ELF-1 (cell line): ENCODE measurements around the gene ZNF507.

Source experiments
- DNase-seq: peaks from one replicate; pipeline ENCODE4 v3.0.0-alpha.2; 2016; ENCODE audit warnings: low read depth, low spot score

Gene ZNF507

DNA sequence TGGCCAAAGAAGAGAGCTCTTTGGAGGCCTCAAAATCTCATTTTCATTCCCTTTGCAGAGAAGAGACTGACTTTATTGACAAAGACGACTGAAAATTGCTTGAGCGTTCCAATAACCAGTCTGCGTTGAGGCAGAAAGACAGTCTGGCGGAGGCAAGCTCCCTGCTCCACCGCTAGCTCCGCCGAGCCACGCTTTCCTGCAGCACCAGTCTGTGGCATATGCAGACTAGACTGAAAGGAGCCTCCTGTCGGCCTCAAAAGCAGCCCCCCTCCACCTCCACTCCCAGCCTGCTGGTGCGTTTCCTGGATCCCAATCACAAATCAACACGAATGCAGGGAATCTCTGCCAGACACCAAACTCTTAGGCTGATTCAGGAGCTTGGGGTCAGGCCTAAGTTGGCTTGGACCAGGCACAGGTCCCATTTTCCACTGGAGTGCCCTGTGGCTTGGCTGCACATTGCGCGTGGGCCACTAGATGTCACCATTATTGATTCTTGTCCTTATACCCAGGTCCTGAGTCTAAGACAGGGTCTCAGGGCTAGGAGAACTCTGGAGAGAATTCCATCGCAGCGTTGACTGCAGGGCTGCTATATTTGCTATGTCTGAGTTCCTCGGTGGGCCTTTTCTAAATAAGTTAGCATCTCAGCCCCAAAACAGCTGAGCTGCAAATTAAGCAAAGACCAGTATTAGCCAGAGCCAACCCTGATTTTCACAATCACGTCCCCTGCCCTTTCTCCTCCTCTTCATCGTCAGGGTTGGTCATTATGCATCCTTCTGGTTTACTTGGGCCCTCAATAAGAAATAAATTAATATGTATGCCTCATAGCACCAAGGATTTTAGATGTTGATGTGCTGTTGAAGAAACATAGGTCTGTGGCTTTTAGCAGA lies 5.2 kb upstream of the ZNF507 start:
- DNase-seq, result peak; percentile 67

DNA sequence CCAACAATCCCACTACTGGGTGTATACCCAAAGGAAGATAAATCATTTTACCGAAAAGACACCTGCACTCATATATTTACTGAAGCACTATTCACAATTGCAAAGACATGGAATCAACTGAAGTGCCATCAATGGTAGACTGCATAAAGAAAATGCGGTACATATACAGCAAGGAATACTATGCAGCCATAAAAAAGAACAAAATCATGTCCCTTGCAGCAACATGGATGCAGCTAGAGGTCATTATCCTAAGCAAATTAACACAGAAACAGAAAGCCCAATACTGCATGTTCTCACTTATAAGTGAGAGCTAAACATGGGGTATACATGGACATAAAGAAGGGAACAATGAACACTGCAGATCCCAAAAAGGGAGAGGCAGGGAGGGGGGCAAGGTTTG lies 2.7 kb upstream of the ZNF507 start:
- DNase-seq, result no peak

DNA sequence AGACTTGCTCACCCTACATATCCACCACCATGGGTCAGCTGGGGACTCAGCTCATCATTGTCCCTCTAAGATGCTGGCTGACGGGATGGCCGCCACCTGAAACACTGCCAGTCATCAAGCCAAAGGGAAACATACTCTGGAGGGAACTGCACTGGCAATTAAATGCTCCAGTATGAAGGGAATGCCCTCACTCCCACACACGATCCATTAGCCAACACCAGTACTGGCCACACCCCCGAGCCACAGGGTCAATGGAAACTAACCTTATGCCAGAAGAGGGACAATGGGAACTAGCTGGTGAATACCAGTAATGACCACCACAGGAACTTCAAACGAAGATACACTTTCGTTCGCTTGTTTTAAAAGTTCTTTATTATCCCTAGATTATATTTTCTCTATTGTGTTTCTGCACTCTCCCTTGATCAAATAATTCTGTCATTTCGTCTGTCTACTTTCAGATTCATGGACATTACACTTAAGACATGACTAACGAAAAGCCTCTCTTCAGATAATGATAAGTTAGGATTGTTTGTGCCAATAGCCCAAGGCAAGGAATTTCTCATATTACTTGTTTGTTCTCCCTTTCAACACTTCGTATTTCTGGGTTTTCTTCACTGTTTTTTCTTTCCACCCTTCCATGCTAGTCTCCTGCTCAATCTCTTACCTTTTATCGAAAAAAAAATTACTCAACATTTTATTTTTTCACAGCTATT lies 1.7 kb upstream of the ZNF507 start:
- peak; percentile 14 for DNase-seq

DNA sequence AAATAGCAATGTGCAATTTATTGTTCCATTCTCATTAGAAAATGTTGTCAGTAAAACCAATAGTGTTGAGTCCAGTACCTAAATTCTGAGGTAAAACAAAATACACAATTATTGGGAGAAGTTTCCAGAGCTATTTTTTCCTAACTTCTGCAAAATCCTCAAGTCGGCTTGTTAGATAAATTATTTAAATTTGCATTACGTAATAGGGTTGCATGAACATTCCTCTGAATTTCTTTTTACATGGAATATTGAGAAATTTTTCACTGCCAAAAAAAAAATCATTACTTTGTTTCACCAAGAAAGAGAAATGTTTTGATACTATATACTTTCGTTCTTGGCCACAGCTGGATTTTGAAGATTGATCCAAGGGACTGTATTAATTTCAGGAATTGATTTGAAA lies 1.5 kb downstream of the ZNF507 start:
- no peak for DNase-seq

DNA sequence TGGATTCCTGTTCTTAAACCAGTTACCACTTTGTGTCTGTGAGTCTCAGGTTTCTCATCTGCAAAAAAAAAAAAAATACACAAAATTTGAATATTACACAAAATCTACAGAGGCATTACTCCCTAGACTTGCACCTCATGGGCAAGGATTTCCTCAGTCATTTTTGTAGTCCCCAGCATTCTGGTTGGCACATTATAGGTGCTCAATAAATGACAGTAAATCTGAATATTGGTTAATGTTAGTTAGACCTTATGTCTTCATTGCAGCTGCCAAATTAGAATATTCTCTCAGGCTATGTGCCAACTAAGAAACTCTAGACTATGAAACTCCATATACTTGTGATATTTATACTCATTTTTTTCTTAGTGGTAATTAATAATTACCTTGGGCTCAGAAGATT lies 2.2 kb downstream of the ZNF507 start:
- DNase-seq, result no peak

DNA sequence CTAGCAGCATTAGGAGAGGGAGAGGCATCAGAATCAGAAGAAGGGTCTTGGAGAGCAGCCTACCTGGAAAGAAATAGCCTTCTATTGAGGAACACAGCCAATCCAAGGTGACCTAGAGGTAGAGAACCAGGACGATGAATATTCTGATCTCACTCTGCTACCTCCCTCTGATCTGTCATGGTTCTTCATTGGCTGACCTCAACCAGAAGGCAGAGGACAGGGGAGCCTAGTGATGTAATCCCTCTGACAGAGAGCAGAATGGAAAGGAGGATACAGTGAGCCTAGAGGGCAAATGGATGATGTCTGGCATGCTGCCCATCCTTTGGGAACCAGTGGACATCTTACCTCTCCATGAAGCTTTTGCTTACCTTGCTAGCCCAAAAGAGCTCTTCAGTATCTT lies 3.6 kb downstream of the ZNF507 start:
- DNase-seq, result no peak

DNA sequence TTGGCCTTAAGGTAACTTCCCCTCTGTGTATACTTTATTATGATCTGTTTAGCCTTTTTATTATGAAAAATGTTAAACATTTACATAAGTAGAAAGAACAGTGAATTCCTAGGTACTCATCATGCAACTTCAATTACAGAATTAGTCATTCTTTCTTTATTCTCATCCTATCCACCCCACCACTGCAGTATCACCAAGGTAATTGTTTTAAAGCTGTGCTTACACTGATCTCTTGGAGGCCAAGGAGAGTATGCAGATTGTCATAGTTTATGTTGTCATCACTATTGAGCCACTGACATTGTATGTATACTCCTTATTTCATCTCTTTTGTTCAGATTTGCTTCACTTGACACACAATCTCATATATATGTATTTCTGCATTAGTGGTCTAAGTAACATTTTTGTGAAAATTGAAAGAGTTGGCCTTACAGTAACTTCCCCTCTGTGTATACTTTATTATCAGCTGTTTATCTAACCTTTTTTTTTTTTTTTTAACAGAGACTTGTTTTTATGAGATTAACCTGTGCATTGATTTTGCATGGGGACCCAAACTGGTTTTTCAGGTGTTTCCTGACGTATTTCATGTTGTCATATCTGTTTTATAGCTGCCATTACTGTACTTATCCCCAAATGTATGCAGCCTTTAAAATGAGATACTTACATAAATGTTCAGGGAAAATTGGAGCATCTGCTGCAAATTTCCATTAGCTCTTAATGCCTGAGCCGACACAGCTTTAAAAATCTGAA lies 4.5 kb downstream of the ZNF507 start:
- no peak for DNase-seq

DNA sequence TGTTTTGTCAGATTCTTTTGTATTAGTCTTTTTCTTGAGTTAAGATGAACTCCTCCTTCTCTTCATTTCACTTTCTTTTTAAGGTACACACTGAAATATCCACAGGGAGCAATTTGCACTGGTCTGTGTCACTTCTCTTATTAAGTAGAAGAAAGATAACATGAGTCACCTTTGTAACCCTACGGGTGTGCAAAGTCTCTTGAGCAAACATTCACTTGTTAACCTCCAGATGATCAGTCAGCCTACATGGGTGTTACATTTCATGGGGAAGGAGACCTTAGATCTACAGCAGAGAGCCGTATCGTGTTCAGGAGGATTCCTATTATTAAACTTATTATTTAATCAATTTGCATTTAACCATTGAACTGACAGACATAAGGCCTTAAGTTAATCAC lies 5.1 kb downstream of the ZNF507 start:
- DNase-seq, result no peak

DNA sequence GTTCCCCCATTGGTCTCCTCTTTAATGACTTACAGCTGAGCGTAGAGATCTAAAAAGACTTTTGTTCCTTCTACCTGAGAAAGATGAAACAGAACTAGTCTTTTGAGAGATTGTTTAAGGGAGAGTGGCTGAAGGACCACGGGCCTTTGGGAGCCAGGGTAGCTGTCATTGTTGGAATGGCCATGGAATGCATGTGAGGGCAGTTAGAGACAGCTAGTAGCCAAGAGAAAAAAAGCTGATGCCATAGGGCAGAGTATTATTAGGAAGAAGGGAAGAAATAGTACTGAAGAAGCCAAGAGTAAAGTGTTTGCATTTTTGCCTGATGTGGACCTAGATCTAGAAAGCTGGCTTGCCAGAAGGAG lies 5.6 kb downstream of the ZNF507 start:
- DNase-seq, result no peak

DNA sequence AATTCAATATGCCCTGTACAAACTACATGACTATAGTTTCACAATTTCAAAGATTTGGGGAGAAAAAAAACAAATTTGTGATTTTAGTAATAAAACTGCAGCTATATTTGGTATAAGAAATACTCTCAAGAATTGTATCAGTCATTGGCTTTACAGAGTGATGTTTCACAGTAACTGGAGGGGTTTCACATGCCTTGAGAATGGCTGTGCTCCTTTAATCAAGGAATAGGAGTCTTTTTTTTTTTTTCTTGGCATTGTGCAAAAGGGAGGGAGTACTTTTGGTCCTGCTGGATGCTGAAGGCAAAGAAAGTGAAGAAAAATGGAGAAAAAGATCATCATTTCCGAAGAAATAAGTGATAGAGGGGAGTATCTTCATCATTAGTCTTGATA lies 6.8 kb downstream of the ZNF507 start:
- DNase-seq, result no peak

DNA sequence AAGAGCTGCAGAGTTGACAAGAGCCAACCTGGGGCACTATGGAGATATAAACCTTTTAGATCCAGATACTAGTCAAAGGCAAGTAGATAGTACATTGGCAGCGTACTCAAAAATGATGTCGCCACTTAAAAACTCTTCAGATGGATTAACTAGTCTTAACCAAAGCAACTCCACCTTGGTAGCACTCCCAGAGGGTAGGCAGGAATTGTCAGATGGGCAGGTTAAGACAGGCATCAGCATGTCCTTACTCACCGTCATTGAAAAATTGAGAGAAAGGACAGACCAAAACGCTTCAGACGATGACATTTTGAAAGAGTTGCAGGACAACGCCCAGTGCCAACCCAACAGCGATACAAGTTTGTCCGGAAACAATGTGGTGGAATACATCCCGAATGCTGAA lies 8.9 kb downstream of the ZNF507 start:
- DNase-seq, result no peak

DNA sequence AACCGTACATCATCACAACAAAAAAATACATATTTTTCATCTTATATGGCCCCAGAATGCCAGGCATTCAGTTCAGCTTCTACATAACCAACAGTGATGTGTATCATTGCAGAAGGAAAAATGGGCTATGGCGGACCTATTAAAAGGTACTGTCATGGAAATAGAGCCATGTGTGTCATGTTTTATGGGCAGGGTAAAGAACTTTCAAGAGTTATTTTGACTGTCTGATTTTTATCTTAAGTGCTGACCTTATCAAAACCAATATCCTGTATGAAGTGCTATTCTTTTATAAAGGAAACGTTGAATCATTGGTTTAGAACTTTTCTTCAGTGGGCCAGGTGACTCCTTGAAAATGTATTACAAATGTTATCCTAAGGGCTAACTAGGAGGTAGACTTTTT lies 9.9 kb downstream of the ZNF507 start:
- DNase-seq, result no peak

DNA sequence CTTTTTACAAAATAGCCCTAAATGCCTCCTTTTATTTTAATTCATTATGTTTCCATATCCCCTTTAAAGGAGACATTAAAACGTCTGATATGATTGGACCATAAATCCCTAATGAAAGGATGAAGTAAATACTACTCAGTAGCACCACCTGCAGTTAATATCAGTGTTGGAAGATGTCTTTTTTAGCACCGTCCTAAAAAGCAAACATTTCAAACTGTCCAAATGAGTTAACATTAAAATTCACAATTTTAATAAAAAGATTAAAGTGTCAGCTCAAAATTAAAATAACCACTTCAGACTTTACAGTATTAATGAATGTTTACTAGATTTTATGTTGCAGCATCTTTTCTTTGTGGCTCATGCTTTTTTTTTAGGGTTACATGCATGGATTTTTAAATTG lies 12.3 kb downstream of the ZNF507 start:
- DNase-seq, result no peak

DNA sequence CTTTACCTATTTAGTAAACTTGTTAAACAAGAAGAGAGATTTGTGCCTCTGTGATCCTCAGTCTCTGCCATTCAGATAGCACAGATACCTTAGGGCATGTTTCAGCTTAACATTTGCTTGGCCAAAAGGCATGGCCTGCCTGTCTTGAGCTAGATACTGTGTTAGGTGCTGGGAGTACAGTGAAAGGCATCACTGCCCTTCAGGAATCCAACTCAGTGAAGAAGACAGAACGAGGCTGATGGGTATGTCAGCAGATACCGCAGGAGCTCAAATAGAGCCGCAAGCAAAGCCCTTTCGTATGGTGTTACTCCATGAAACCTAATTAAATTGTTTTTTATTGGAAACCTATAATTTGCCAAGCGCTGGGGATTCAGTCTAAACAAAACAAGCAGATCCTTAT lies 12.9 kb downstream of the ZNF507 start:
- DNase-seq, result no peak

DNA sequence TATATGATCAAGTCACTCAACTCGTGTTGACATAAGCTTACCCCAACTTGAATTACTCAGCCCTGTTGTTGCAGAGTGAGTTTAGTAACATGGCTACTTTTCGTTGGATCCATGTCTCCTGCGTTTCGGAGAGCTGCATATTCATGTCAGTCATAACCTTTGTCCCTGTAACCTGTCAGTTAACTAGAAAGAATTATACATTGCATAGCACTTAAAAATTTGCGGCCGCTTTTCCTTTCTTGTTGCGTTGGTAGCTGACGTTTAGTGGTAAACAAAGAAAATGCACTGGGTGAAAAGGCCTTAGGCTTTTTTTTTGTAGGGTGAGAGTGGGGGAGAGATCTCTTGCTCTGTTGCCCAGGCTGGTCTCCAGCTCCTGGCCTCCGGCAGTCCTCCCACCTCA lies 14.2 kb downstream of the ZNF507 start:
- DNase-seq, result no peak

DNA sequence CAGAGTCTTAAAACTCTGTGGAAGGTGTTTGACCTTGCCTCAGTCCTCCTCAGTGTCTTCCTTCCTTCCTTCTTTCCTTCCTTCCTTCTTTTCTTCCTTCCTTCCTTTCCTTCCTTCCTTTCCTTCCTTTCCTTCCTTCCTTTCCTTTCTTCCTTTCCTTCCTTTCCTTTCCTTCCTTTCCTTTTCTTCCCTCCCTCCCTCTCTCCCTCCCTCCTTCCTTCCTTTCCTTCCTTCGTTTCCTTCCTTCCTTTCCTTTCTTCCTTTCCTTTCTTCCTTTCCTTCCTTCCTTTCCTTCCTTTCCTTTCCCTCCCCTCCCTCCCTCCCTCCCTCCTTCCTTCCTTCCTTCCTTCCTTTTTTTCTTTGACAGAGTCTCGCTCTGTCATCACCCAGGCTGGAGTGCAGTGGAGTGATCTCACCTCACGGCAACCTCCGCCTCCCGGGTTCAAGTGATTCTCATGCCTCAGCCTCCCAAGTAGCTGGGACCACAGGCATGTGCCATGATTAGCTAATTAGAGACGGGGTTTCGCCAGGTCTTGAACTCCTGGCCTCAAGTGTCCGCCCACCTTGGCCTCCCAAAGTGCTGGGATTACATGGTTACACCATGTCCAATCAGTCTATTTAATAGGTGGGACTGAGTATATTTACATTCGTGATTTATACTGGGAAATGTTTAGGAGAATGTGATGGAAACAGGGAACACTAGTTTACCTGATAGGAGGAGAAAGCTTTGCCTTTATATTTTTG lies 16.3 kb downstream of the ZNF507 start:
- DNase-seq, result no peak

DNA sequence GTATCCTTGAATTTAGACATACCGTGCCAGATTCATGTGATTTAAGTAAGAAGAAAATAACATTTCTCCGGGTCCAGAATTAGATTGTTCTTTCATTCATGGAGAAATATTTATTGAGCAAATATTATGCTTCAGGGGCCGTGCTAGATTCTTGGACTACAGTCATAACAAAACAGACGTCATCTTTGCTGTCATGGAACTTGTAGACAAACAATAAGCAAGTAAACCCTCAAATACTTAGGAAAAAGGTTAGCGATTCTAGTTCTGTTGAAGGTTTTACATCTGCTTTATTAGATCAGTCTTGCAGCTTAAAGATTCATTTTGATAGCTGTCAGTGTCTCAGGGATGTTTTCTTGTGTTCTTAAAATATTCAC lies 16.9 kb downstream of the ZNF507 start:
- no peak for DNase-seq

DNA sequence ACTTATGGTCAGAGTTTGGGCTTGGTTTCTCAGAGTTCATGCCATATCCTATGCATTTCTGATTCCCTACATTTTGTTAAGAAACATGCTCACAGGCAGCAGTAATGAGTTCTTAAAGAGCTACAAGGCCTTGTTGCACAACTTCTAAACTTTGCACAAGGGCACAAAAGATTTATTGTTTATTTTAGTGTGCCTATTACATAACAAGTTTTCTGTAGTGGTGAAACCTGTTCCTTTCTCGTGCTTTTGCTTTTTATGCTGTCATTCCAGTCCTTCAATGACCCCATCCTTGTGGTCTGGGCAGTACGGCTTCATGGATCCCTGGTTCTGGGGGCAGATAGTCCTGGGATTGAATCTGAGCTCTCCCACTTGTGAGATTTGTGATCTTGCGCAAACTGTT lies 17.8 kb downstream of the ZNF507 start:
- DNase-seq, result no peak

DNA sequence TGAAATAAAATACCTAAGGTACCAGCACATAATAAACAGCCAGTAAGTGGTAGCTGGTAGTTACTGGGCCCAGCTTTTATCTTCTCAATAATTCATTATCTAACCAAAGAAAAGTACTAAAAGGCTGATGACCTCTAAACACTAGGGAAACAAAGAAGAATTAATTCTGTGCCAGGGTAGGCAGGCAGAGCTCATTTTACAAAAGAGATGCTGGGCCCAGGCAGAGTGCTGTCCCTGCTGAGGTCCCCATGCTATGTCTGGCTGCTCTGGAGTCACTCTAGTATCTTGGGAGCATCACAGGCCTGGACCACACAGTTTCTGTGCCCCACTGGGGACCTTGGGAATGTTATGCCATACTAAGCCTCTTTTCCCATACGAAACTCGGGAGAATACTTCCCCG lies 18.2 kb downstream of the ZNF507 start:
- DNase-seq, result no peak

DNA sequence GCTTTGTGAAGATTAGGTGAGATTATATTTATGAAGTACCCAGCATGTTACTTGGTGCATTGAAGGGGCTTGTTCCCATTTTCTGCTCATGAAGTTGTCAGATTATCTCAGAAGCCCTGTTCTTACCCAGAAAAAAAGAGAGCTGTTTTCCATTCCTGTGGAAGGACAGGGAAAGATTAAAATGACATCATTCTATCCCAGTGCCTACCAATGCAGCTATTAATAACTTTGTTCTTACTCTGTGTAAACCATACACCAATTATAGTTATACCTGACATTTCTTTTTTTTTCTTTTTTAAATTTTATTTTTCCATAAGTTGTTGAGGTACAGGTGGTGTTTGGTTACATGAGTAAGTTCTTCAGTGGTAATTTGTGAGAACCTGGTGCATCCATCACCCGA lies 18.6 kb downstream of the ZNF507 start:
- DNase-seq, result no peak

DNA sequence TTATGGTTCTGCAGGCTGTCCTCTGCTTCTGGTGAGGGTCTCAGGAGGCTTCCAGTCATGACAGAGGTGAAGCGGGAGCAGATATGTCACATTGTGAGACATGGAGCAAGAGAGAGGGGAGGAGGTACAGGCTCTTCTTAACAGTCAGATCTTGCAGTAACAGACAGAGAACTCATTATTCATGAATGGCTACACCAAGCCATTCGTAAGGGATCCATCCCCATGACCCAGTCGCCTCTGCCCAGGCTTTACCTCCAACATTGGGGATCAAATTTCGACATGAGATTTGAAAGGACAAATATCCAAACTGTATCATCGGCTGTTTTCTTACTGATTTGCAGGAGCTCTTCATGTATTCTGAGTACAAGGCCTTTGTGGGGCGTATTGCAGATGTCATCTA lies 21.7 kb downstream of the ZNF507 start:
- DNase-seq, result no peak

DNA sequence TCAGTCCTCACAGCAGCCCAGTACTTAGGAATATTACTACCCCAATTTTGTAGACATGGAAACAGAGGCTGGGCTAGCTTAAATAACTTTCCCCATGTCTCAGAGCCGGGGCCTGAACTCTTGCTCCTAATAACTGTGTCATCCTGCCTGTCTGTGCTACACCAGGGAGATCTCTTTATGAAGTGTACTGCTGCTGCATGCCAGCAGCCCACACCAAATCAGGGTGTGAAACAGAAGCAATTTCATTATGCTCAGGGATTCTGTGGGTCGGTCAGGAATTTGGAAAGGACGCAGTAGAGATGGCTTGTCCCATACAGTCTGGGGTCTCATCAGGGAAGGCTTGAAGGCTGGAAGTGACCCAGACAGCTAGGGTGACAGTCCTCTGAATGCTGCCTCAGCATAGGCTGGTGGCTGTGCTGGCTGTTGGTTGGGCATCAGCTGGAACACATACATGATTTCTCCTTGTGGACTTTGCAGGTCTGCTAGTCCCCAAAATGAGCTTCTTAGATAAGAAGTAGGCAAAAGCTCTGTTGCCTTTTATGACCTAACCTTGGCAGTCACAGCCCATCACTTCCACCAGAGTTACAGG lies 22.6 kb downstream of the ZNF507 start:
- no peak for DNase-seq
